Measurements from ENCODE around the gene CCL17.
"Not testable (repeated sequence)": the region's sequence is repeated elsewhere in the genome, so short reads cannot be mapped to it uniquely, and the experiment has no call there.

CCL17 gene

DNA sequence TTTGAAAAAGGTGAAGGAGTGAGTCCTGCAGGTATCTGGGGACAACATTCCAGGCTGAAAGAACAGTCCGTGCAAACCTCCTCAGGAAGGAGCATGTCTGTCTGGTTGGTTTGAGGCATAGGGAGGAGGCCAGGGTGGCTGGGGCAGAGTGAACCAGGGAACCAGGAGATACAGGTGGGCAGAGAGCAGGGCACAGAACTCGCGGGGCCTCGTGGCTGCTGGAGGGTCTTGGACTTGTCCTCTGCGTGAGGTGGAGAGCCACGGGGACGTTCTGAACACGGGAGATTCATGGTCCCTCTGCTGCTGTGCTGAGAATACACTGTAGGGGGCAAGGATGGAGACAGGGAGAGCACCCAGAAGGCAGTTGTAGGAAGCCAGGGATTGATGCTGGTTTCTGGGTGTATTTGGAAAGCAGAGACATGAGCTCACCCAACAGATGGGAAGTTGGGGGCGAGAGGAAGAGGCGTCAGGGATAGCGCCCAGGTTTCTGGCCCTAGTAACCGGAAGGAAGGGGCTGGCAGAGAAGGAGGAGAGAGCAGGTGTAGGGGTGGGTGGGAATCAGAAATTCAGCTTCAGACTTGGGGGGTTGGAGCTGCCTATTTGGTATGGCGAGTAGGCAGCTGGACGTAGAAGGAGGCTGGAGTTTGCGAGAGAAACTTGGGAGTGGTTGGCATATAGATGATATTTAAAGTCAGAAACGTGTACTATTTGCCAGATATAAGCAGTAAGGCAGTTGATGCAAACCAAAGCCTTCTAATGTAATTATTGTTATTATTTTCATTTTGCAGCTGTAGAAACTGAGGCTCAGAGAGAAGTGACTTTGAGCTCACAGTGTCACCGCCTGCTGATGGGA is at the start of gene CCL17:
Gene CCL17 (plus strand): TSS at position 803 of the 853 bp plus-strand sequence. CDS start 9,166 bp downstream, outside the sequence.
- DNase-seq, result no peak

DNA sequence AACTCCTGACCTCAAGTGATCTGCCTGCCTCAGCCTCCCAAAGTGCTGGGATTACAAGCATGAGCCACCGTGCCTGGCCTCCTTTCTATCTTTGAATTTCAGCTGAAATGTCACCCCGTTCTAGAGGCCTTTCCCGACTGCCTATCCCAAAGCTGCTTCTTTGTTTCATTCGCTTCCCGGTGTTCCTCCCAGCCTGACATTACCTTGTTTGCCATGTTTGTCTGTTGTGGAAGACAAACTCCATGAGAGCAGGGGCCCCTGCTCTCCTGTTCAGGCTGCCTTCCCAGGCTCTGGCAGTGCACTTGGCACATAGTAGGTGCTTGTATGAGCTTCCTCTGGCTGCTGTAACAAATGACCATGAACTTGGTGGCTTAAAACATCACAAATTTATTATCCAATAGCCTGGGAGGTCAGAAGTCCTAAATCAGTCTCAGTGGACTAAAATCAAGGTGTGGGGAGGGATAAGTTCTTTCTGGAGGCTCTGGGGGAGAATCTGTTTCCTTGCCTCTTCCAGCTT is 48.6 kb upstream of the CCL17 start:
- no peak for DNase-seq

DNA sequence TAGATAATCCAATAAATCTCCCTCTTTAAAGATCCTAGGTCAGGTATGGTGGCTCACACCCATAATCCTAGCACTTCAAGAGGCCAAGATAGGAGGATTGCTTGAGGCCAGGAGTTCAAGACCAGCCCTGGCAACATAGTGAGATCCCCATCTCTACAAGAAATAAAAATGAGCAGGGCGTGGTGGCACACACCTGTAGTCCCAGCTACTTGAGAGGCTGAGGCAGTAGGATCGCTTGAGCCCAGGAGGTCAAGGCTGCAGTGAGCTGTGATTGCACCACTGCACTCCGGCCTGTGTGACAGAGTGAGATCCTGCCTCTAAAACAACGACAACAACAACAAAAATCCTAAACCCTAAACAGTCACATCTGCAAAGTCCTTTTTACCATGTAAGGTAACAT is 48.0 kb upstream of the CCL17 start:
- no peak for DNase-seq

- DNase-seq, result no peak
These were observed 47.1 kb upstream of the CCL17 start for GRCh38 chr16:57357330-57358085.

DNA sequence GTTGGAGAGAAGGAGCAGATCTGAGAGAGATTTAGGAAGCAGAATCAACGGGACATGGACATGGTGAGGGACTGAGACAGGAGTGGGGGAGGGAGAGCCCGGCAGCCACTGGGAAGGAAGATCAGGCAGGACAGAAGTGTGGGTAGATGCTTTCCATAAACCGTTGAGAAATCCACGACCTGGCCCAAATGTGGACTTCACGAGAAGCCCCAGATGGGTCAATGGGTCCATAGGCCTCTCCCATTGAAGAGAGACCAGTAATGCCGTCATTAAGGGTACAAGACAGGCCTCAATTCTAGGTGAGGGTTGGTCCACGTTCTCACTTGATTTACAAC is 46.5 kb upstream of the CCL17 start:
- DNase-seq, result no peak

DNA sequence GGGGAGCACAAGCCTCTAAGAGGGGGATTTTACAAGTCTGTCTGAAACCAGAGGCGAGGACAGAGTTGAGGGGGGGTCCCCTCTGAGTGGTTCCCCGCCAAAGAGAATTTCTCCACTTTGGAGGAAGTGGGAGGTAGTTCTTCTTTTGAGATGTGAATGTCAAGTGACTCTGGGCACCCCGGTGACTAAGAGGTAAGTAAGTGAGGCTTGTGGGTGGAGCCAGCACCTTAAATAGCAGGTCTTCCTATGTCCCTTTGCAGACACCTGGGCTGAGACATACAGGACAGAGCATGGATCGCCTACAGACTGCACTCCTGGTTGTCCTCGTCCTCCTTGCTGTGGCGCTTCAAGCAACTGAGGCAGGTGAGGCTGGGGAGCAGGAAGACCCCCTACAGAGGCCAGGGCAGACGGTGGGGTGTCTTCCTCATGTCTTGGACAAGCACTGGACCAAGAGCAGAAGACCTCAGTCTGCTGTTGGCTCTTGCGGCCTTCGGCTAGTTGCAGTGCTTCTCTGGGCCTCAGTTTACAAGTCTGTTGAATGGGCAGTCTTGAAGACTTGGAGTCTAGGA is 46.0 kb upstream of the CCL17 start, which contains the start of gene CCL22:
Gene CCL22 (plus strand): TSS at position 257 of the 569 bp plus-strand sequence. CDS start 34 bp downstream, at position 291.
- no peak for DNase-seq

- DNase-seq, result no peak
These were observed 44.1 kb upstream of the CCL17 start for GRCh38 chr16:57360321-57360935.

- no peak for DNase-seq
These were observed 43.2 kb upstream of the CCL17 start for GRCh38 chr16:57361404-57361803.

GRCh38 chr16:57364143-57364542 is 40.4 kb upstream of the CCL17 start:
- no peak for DNase-seq

- no peak for DNase-seq
These were observed 38.0 kb upstream of the CCL17 start for GRCh38 chr16:57366544-57367040.

DNA sequence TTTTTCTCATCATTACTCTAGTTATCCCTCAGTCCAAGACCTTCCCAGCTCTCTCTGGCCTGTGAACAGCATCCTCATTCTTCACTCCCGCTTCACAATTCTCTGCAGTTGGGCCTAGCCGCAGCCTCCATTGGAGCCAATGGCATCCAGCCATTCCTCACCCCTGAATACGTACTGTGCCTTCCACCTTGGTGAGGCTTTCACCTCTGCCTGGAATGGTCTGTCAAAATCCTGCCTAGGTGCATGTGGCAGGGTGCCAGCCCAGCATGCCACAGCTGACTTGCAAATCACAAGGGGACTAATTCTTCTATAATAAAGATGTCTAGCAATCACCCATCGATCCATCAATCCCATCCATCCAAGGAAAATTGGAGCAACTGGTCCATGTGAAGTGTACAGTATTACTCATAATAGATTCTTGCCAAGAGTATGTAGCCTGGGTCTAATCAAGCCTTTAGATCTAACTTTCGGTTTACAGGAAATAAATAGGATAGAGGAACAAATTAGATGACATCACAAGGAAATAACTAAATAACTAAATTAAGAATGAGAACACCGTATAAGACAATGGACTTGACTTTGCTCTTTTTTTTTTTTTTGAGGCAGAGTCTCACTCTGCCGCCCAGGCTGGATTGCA is 37.3 kb upstream of the CCL17 start:
- no peak for DNase-seq

- DNase-seq, result no peak
These were observed 32.8 kb upstream of the CCL17 start for GRCh38 chr16:57371494-57372371.

DNA sequence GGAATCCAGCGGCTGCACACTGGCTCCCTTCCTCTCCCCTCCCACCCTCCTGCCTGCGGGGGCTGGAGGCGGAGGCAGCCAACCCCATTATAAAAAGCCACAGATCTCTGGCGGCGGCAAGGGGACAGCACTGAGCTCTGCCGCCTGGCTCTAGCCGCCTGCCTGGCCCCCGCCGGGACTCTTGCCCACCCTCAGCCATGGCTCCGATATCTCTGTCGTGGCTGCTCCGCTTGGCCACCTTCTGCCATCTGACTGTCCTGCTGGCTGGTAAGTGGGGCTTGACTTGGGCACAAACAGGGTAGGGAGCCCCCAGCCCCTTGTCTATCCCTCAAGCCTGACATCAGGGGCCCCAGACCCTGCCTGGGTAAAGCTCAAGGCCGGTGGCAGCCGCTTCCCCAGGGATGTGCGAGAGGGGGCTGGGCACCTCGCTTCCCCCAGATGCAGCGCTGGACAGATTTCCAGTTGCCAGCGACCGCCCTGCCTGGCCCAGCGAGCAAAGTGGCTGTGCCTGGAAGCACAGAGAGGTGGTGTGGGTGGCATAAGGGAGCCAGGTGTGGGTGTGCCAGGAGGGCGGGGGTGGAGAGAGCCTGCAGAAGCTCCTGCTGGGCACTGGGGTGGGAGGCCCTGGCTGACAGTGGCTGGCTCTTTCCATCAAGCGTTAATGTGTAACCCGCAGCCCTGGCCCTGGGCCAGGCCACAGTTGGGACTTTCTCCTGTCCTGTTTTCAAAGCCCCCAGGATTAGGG is 32.0 kb upstream of the CCL17 start, which contains the start of gene CX3CL1:
Gene CX3CL1 (plus strand): TSS at position 119 of the 745 bp plus-strand sequence. CDS start 79 bp downstream, at position 198.
- DNase-seq, result no peak

GRCh38 chr16:57373117-57373947 is 31.2 kb upstream of the CCL17 start:
- no peak for DNase-seq

GRCh38 chr16:57374067-57374534 is 30.5 kb upstream of the CCL17 start:
- no peak for DNase-seq

GRCh38 chr16:57374925-57375465 is 29.6 kb upstream of the CCL17 start:
- DNase-seq, result not testable (repeated sequence)

GRCh38 chr16:57376313-57376818 is 28.2 kb upstream of the CCL17 start:
- no peak for DNase-seq

DNA sequence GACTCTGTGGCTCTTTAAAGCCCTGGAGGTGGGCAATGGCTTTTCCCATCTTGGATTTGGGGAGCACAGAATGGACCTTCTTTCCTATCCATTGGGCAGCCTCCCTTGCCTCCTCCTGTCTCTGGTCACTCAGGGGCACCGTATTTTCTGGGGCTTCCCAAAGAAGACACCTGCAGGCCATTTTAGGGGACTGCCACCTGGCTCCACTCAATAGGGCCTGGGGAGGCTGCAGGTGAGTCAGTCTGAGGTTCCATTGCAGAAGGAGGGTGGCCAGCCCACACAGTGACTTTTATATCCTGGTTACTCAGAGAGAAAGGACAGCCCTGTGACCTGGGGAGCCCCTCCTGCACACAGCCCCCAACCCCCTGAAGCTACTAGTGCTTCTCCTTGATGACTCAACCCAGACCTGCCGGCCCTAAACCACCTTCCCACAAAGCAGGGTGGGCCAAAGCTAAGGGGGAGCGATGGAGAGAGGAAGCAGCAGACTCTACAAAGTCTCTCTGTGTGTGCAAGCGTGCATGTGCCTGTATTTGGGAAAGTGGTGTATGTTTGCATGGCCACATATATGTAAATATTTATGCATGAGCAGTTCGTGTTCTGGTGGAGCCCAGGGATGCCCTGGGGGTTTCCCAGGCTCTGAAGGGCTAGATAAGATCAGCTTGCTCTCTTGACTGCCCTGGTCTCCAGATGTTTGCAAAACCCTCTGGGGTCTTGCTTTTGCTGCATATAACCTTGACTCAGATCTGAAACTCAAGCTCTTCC is 27.3 kb upstream of the CCL17 start:
- peak; percentile 6 for DNase-seq

Data from NK-92 treated with Interleukin-12 subunit alpha and Interleukin-12 subunit beta, amount 100 ng/mL, for 24 hours (cell line).